Activated naive CD4-positive, alpha-beta T cell treated with anti-CD3 and anti-CD28 coated beads for 36 hours (primary cell): Measurements from ENCODE around the gene THUMPD3. TPM values are rescaled to one million over a fixed set of nuclear protein-coding genes. Genes with fewer than 3 reads are reported as not detected.

Experiments used
- CTCF ChIA-PET: fragments of 350-600 bp; sonication (Branson Sonifier 250); formaldehyde crosslinking; loops from one replicate; lab custom pipeline; 2021; ENCODE audit warnings: antibody characterized with exemption; lab: Charles Lee
- DNase-seq: peaks from one replicate; pipeline ENCODE4 v3.0.0-alpha.2; 2020
- H3K27ac Mint-ChIP-seq: one replicate; pipeline ENCODE4 v1.8.0; 2021; ENCODE audit warnings: mild to moderate bottlenecking, mixed read lengths
- H3K27me3 Mint-ChIP-seq: one replicate; pipeline ENCODE4 v1.8.0; 2021; ENCODE audit warnings: low read depth, mixed read lengths
- H3K36me3 Mint-ChIP-seq: one replicate; pipeline ENCODE4 v1.8.0; 2021; ENCODE audit warnings: low read depth, mixed read lengths
- H3K4me1 Mint-ChIP-seq: one replicate; pipeline ENCODE4 v1.8.0; 2021; ENCODE audit warnings: low read depth, mixed read lengths
- H3K4me3 Mint-ChIP-seq: one replicate; pipeline ENCODE4 v1.8.0; 2021; ENCODE audit warnings: mild to moderate bottlenecking, moderate library complexity, mixed read lengths
- H3K9me3 Mint-ChIP-seq: one replicate; pipeline ENCODE4 v1.8.0; 2021; ENCODE audit warnings: mixed read lengths
- intact Hi-C: fragments of 100-400 bp; cut with micrococcal nuclease; formaldehyde crosslinking; loops from one replicate; pipeline ENCODE4 v1.15.1; 2023
- total RNA-seq, 2 experiments: library from RNA; stranded (reverse); gene quantifications; one replicate each; pipeline ENCODE4 v1.2.3, GENCODE V29; 2021

THUMPD3 gene
- total RNA-seq, 2 experiments from 2014 or later, result 46.0 to 48.9 TPM

DNA sequence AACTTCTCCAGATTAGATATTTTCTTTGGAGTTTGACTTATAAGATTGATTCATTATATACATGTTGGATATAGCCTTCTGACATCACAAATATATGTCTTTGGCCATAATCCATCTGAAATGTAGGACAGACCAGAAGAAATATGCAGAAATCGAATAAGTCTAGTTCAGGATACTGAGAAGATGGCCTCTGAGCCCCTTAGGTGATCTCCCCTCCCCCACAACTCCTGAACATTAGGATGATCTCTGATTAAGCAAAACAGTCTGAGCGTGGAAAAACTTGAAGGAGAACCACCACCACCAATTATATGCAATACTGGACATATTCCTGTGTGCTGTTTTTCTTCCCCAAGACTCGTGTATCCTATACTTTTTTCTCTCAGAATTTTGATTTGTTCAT is 37.8 kb downstream of the THUMPD3 start:
- no peak for DNase-seq
- H3K4me1 Mint-ChIP-seq, result peaks cover 59% of the 10 kb centered on the region
- H3K36me3 Mint-ChIP-seq, result peaks cover 23% of the 10 kb centered on the region
- peak overlapping the region; percentile 24 for H3K4me3 Mint-ChIP-seq
- CTCF ChIA-PET, result interaction anchor here (1.4 kb wide), 1 partner anchor 23 kb away, joined by 4 read pairs; no protein-coding TSS in a partner anchor
- no peak overlapping the region for H3K27ac Mint-ChIP-seq
- H3K27me3 Mint-ChIP-seq, result no peaks in the 10 kb centered on the region
- H3K9me3 Mint-ChIP-seq, result no peaks in the 10 kb centered on the region
- intact Hi-C loops, result no loop called here

- H3K27me3 Mint-ChIP-seq, result no peaks in the 10 kb centered on the region
- CTCF ChIA-PET, result interaction anchor here (0.6 kb wide), 2 partner anchors 37 to 401 kb away, joined by 3 read pairs; no protein-coding TSS in a partner anchor
- H3K27ac Mint-ChIP-seq, result no peak overlapping the region
- intact Hi-C loops, result no loop called here
- H3K36me3 Mint-ChIP-seq, result peaks cover 20% of the 10 kb centered on the region
- peaks cover 66% of the 10 kb centered on the region for H3K4me1 Mint-ChIP-seq
- no peak overlapping the region for H3K4me3 Mint-ChIP-seq
- DNase-seq, result no peak
- no peaks in the 10 kb centered on the region for H3K9me3 Mint-ChIP-seq
These were observed 39.1 kb downstream of the THUMPD3 start for GRCh38 chr3:9401986-9402385.

DNA sequence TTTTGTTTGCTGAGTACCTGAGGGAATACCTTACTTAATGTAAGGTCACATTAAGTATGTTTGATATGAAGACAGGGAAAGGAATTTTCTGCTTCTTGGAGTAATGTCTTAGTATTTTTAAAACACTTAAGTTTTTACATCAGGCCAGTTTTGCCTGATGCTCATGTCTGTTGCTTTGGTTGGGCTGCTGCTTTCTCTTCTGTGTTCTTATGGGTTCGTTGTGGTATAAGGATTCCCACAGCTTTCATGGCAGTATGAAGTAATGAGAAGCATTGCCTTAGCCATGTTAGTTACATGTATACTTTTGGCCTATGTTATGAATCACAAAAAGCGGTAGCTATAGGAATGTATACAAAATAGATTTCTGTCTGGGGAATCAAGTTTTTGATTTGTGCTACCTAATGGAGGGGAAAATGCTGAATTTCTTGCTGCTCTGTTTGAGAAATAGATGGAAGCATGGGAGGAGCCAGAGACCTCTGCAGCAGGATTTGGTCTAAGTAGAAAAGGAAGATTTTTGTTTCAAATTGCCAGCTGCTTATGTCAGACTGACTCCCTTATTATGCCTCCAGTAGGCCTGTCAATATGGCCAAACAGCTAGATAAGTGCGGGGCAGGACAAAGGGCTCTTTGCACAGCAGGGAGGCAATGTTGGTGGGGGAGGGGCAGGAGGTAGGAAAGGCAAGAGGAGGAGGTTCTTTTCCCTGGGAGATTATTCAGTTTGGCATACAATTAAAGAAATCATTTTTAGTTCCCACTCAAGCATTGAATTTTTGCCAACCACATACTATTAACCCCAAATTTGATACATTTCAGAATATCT is 39.8 kb downstream of the THUMPD3 start:
- intact Hi-C loops, result no loop called here
- Mint-ChIP-seq H3K4me3 (no peak overlapping the region), H3K36me3 (peaks cover 20% of the 10 kb centered on the region), H3K27ac (no peak overlapping the region), H3K4me1 (peaks cover 70% of the 10 kb centered on the region), H3K9me3 (no peaks in the 10 kb centered on the region), H3K27me3 (no peaks in the 10 kb centered on the region)
- DNase-seq, result no peak
- CTCF ChIA-PET, result interaction anchor here (0.6 to 1.1 kb wide), 4 partner anchors 24 to 400 kb away, joined by 3 to 5 read pairs (median 4); no protein-coding TSS in a partner anchor

DNA sequence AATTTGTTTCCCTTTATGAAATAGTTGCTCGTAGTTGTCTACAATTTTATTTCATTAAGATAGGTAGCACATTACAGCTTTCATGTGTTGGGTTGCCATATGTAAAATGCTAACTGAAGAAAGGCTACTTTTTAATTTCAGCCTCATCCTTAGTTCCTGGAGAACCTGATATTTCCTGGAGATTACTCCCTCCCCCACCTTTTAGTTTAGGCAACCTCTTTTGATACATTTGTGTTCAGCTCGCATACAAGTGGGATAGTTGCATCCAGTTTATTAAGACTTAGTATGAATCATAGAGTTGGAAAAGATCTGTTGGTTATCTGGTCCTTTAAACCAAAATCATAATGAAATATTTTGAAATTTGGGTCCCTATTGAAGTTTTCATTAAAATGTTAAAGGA is 40.6 kb downstream of the THUMPD3 start:
- Mint-ChIP-seq H3K9me3 (no peaks in the 10 kb centered on the region), H3K4me1 (peaks cover 73% of the 10 kb centered on the region), H3K36me3 (peaks cover 14% of the 10 kb centered on the region), H3K4me3 (no peak overlapping the region), H3K27me3 (no peaks in the 10 kb centered on the region), H3K27ac (no peak overlapping the region)
- intact Hi-C loops, result no loop called here
- no peak for DNase-seq
- CTCF ChIA-PET, result interaction anchor here (1.1 to 2.5 kb wide), 2 partner anchors 17 to 23 kb away, joined by 4 to 11 read pairs; no protein-coding TSS in a partner anchor

DNA sequence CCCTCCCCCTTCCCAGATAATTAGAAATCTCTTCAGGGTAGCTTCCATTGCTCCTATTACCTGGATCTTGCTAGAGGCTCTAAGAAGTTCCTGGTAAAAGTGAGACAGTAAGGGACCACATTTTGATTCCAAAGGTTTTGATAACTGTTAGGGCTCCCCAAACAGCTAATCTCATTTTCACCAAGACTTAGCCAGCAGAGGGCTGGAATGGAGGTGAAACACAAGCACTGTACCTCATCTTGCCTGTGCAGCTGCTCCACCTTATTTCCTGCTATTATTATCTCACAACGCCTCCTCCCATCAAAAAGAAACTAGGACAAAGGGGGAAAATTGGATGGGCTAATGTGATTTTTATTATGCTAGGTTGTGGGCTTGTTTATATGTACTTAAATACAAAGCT is 41.8 kb downstream of the THUMPD3 start:
- H3K4me1 Mint-ChIP-seq, result peaks cover 79% of the 10 kb centered on the region
- peaks cover 12% of the 10 kb centered on the region for H3K36me3 Mint-ChIP-seq
- no peak for DNase-seq
- H3K9me3 Mint-ChIP-seq, result no peaks in the 10 kb centered on the region
- no peak overlapping the region for H3K4me3 Mint-ChIP-seq
- intact Hi-C loops, result no loop called here
- no peak overlapping the region for H3K27ac Mint-ChIP-seq
- CTCF ChIA-PET, result interaction anchor here (0.6 to 2.5 kb wide), 4 partner anchors 10 to 33 kb away, joined by 3 to 11 read pairs (median 4); no protein-coding TSS in a partner anchor
- H3K27me3 Mint-ChIP-seq, result no peaks in the 10 kb centered on the region

DNA sequence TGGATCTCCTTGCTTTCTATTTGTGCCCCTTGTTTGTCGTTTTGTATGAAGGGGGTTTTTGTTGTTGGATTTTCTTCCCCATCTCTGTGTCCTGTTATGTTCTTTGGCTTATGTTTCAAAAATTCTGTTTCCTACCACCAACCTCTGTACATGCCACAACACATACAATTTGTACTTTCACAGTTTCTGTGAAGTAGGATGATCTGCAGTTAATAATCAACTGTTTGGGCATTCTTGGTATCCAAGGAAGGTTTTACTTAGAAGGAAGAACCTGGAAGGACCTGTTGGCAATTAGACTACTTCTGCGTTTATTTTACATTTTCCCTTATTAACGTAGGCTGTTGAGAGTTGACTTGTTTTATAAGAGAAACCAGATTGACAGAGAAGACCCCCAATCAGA is 42.9 kb downstream of the THUMPD3 start:
- Mint-ChIP-seq H3K4me1 (peaks cover 78% of the 10 kb centered on the region), H3K27ac (no peak overlapping the region), H3K4me3 (no peak overlapping the region), H3K9me3 (no peaks in the 10 kb centered on the region), H3K36me3 (peaks cover 13% of the 10 kb centered on the region), H3K27me3 (no peaks in the 10 kb centered on the region)
- CTCF ChIA-PET, result interaction anchor here (2.5 kb wide), 1 partner anchor 15 kb away, joined by 11 read pairs; no protein-coding TSS in a partner anchor
- intact Hi-C loops, result no loop called here
- DNase-seq, result no peak

DNA sequence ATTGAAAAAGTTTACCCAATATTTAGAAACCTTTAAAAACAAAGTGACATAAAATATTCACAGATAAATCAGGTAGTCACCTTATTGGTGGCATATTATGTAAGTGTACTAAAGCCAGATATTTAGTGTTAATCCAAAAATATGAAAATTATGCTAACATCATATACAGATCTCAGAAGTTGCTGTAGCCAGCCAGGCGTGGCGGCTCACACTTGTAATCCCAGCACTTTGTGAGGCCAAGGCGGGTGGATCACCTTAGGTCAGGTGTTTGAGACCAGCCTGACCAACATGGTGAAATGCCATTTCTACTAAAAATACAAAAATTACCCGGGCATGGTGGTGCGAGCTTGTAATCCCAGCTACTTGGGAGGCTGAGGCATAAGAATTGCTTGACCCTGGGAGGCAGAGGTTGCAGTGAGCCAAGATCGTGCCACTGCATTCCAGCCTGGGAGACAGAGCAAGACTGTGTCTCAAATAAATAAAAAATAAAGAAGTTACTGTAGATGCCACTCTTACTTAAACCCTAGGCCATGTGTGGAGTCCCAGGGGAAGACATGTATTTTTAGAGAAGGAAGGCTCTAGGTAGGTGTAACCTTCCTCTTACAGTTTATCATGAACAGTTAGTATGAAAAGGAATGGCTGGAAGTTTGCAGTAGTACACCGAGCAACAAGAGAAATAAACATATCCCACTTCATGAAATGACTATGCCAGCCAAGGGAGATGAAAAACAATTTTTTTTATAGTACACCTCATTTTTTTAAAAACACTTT is 44.2 kb downstream of the THUMPD3 start:
- Mint-ChIP-seq H3K27ac (peak overlapping the region; percentile 30), H3K36me3 (peaks cover 13% of the 10 kb centered on the region), H3K4me3 (no peak overlapping the region), H3K27me3 (no peaks in the 10 kb centered on the region), H3K9me3 (no peaks in the 10 kb centered on the region), H3K4me1 (peaks cover 71% of the 10 kb centered on the region)
- DNase-seq, result no peak
- intact Hi-C loops, result no loop called here
- CTCF ChIA-PET, result no interaction called here

DNA sequence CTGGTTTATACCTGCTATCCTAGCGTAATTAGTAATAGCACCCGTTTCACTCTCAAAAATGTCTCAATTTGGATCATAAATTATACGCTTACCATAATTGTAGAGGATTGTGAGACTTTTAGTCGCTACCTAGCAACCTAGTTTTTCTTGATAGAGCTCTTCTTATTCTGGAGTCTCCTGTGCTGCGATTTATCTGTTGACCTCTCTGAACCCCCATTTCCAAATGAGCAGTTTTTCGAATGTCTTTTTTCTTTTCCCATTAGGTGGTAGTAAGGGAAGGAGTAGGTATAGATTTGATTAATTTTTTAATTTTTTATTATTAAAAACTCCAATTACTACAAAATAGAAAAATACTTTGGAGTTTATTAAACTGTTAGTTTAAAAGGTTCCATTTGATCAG is 45.2 kb downstream of the THUMPD3 start:
- H3K9me3 Mint-ChIP-seq, result no peaks in the 10 kb centered on the region
- H3K36me3 Mint-ChIP-seq, result peaks cover 13% of the 10 kb centered on the region
- H3K27ac Mint-ChIP-seq, result no peak overlapping the region
- DNase-seq, result no peak
- CTCF ChIA-PET, result interaction anchor here (0.7 to 1.0 kb wide), 3 partner anchors 12 to 82 kb away, joined by 3 to 8 read pairs (median 3); no protein-coding TSS in a partner anchor
- no peaks in the 10 kb centered on the region for H3K27me3 Mint-ChIP-seq
- intact Hi-C loops, result no loop called here
- peaks cover 63% of the 10 kb centered on the region for H3K4me1 Mint-ChIP-seq
- no peak overlapping the region for H3K4me3 Mint-ChIP-seq

GRCh38 chr3:9408546-9408945 is 45.7 kb downstream of the THUMPD3 start:
- Mint-ChIP-seq H3K27ac (no peak overlapping the region), H3K9me3 (no peaks in the 10 kb centered on the region), H3K4me1 (peaks cover 62% of the 10 kb centered on the region), H3K4me3 (no peak overlapping the region), H3K27me3 (no peaks in the 10 kb centered on the region), H3K36me3 (peaks cover 15% of the 10 kb centered on the region)
- CTCF ChIA-PET, result interaction anchor here (0.7 to 1.0 kb wide), 3 partner anchors 12 to 82 kb away, joined by 3 to 8 read pairs (median 3); no protein-coding TSS in a partner anchor
- intact Hi-C loops, result no loop called here
- DNase-seq, result no peak

- peak overlapping the region; percentile 28 for H3K27ac Mint-ChIP-seq
- CTCF ChIA-PET, result interaction anchor here (1.0 kb wide), 1 partner anchor 11 kb away, joined by 3 read pairs; no protein-coding TSS in a partner anchor
- no peaks in the 10 kb centered on the region for H3K27me3 Mint-ChIP-seq
- no peak overlapping the region for H3K4me3 Mint-ChIP-seq
- no peak for DNase-seq
- peaks cover 19% of the 10 kb centered on the region for H3K36me3 Mint-ChIP-seq
- H3K4me1 Mint-ChIP-seq, result peaks cover 57% of the 10 kb centered on the region
- intact Hi-C loops, result loop anchor here (1.0 kb wide), 1 partner anchor 11 kb away; no protein-coding TSS in a partner anchor
- no peaks in the 10 kb centered on the region for H3K9me3 Mint-ChIP-seq
These were observed 47.4 kb downstream of the THUMPD3 start for GRCh38 chr3:9409981-9410854.

DNA sequence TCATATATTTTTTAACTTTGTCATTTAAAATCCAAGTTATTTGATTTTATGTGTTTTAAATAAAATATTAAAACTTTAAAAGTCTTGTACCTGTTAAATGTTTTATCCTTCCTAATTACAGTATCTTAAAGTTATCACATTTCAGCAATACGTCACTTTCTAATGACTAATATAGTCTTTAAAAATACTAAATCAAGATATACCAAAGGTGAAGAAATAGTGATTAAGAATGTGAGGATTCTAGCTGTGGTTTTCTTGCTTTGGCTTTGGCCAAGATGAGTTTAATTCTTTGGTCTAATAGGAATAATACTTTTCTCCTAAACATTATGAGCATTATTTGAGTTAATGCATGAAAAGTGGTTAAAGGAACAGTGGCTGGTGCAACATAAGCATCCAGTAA is 48.4 kb downstream of the THUMPD3 start:
- Mint-ChIP-seq H3K27ac (no peak overlapping the region), H3K9me3 (no peaks in the 10 kb centered on the region), H3K27me3 (no peaks in the 10 kb centered on the region), H3K4me3 (no peak overlapping the region), H3K4me1 (peaks cover 58% of the 10 kb centered on the region), H3K36me3 (peaks cover 24% of the 10 kb centered on the region)
- no peak for DNase-seq
- intact Hi-C loops, result no loop called here
- CTCF ChIA-PET, result interaction anchor here (0.6 kb wide), 1 partner anchor 14 kb away, joined by 6 read pairs; no protein-coding TSS in a partner anchor
